IPS DF 19.7 (cell line): ENCODE measurements around the gene EVA1C.
"Not testable (repeated sequence)": the region's sequence is repeated elsewhere in the genome, so short reads cannot be mapped to it uniquely, and the experiment has no call there.

Source experiments
- DNase-seq: peaks from one replicate; pipeline ENCODE4 v3.0.0-alpha.2; 2013; ENCODE audit warnings: low read depth, low spot score

The EVA1C gene

GRCh38 chr21:32499249-32500055 is 86.9 kb downstream of the EVA1C start:
- no peak for DNase-seq

DNA sequence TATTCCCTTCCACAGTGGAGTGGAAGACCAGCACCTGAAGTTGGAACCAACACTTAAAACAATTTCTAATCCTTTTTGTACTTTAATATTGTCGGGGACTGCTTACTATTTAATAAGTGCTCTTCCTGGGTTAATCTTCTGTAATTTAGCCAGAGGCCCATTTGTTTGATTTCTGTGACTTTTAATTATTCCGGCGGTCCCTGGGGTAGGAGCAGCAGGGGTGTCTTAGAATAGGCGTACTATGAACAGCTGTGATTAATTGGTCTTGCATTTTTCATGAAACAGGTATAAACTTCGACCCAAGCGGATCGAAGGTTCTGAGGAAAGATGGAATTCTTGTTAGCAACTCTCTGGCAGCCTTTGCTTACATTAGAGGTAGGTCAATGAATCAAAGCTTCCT is 91.1 kb downstream of the EVA1C start:
- not testable (repeated sequence) for DNase-seq

DNA sequence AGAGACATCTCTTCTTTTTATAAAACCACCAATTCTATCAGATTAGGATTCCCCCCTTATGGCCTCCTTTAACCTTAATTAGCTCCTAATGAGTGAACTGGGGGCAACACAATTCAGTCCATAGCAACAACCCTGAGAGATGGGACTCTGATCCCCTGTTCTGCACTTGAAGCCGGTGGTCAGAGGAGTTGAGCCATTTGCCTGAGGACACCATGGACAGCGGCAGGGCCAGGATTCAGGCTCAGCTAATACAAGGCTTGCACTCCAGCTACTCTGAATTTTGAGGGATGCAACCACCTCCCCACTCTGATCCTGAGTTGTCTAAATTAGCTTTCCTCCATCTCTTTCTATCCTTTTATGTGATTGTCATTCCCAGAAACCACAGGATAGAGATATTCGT is 93.3 kb downstream of the EVA1C start:
- not testable (repeated sequence) for DNase-seq

- DNase-seq = not testable (repeated sequence)
Observed at GRCh38 chr21:32506411-32506965, 94.0 kb downstream of the EVA1C start.

DNA sequence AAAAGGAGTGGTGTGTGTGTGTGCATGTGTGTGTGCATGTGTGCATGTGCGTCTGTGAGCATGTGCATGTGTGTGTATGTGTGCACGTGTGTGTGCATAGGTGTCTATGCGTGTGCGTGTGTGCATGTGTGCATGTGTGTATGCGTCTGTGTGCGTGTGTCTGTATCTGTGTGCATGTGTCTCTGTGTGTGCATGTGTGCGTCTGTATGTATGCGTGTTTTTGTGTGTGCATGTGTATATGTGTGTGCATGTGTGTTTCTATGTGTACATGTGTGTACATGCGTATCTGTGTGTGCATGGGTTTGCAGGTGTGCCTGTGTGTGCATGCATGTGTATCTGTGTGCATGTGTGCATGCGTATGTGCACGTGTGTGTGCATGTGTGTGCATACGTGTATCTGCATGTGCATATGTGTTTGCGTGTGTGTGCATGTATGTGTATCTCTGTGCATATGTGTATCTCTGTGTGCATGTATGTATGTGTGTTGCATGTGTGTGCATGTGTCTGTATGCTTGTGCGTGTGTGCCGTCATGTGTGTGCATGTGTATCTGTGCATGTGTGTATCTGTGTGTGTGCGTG is 94.9 kb downstream of the EVA1C start:
- no peak for DNase-seq

- not testable (repeated sequence) for DNase-seq
Observed at GRCh38 chr21:32508036-32508435, 95.5 kb downstream of the EVA1C start.

DNA sequence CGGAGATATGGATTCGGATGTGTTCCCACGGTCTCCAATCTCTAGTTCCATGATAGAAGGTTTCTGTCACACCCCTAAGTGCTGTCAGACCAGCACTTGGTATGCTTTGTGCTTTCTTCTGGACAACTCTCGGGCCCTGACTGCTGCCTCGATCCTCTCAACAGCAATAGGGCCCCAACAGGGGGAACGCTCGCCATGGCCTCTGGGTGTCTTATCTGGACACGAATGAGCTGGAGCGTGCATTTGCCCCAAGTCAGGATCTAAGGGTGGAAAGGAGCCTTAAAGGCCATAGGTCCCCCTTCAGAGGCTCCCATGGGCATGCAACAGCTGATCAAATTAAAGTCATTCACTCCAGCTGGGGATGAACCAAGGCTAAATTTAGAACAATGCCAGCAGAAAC is 96.1 kb downstream of the EVA1C start:
- no peak for DNase-seq

- DNase-seq = not testable (repeated sequence)
Observed at GRCh38 chr21:32508975-32509374, 96.5 kb downstream of the EVA1C start.

DNA sequence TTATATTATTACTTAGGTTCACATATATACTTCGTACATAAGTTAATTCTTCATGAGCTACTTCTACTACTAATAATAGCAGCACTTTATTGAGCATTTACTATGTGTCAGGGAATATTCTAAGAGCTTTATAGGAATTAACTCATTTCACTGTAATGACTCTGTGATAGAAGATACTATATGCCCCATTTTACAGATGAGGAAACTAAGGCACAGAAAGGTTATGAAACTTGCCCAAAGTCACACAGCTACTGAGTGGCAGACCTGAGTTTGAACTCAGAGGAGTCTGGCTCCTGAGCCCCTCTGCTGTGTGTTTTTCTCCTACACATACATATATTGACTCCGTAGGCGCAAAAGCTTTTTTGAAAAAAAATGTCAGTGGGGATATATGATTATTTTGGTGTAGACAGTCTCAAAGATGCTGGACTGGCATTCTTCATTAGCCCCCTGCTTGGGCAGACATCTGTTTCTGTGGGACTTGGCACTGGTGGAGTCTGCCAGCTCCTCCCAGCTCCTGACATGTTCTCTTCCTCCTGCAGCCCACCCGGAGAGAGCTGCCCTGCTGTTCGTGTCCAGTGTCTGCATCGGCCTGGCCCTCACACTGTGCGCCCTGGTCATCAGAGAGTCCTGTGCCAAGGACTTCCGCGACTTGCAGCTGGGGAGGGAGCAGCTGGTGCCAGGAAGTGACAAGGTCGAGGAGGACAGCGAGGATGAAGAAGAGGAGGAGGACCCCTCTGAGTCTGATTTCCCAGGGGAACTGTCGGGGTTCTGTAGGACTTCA is 102.0 kb downstream of the EVA1C start:
- no peak for DNase-seq

GRCh38 chr21:32515874-32516273 is 103.4 kb downstream of the EVA1C start:
- no peak for DNase-seq

GRCh38 chr21:32516756-32517649 is 104.5 kb downstream of the EVA1C start:
- DNase-seq = no peak

DNA sequence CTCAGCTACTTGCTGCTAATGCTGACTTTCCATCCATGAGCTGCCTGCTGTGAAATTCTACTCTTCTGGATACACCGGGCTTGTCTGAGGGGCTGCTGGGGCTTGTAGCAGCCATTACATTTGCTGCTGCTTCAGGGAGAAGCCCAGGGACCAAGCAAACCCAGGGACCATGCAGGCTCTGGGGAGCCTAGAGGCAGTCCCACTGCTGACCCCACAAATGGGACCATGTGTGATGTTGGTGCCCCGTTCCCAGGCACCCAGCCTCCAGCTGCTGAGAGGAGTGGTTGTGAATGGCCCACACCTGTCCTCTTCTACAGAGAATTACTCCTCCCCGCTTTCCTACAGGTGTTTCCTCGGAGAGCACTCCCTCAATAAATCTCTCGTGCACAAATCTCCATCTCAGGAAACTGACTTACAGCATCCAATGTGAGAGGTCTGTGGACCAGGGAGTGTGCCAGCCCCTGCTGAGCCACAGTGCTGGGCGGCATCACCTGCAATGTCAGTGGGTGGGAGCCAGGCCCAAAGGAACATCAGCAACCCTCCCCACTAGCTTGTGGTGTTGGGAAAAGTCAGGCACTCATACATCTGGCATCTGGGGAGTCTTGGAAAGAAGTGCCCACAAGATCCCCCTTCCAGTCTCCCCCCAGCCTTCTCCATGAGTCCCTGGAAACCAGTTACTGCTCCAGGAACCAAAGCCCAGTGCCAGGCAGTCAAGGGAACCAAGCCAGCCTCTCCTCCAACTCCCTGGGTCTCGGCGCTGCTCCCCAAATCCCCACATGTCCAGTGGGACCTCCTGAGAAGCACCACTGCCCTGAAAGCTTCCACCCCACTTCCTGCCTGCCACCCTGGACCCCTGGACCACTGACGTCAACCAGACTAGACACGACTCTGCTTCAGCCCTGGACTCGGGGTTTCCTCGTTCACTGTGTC is 107.7 kb downstream of the EVA1C start:
- no peak for DNase-seq

- no peak for DNase-seq
Observed at GRCh38 chr21:32520875-32521735, 108.6 kb downstream of the EVA1C start.

DNA sequence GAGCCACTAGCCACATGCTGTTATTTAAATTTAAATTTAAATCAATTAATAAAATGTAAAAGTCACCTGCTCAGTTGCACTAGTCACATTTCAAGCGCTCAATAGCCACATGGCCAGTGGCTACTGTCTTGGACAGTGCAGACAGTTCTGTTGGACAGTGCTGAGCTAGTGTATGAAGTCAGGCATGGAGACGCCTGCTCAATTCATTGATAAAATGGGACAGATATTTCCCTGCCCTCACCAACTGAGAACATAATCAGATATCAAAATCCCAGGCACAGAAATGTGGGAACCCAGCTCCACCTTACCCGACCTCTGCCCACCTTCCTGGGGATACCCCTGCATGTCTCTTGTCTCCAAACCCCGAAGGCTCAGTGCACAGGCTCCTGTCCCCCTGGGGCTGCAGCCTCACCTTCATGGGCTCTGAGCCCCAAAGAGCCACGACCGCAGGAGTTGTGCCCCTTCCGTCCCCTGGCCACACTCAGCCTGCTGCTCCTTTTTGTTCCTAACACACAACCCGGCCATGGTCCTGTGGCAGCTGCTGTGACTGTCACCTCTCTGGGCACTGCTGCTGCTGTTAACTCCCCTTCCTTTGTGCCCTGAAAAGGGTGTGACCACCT is 109.3 kb downstream of the EVA1C start:
- DNase-seq = no peak

DNA sequence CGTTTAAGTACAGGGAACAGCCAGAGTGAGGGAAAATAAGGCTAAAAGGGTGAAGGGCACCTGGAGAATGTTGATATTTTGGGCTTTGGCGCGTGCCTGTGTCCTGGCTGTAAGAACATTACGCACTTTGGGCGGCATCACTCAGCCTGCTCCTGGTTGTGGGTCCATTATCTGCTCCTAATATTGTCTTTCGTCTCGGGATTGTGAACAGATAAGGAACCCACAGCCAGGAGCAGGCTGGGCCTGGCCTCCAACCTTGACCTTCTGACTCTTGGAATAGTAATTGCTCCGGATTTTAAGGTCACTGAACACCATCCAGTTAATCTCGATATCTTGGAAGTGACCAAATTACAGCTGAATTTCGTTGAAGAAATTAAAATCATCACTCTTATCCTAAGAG is 111.0 kb downstream of the EVA1C start:
- no peak for DNase-seq

- DNase-seq = no peak
Observed at GRCh38 chr21:32523988-32524719, 111.6 kb downstream of the EVA1C start.

- no peak for DNase-seq
Observed at GRCh38 chr21:32525282-32525681, 112.8 kb downstream of the EVA1C start.

GRCh38 chr21:32529679-32530078 is 117.2 kb downstream of the EVA1C start:
- DNase-seq = no peak
